ENCODE measurements around the gene SVIL. TPM values are rescaled to one million over a fixed set of nuclear protein-coding genes. Genes with fewer than 3 reads are reported as not detected.
"Not testable (repeated sequence)": the region's sequence is repeated elsewhere in the genome, so short reads cannot be mapped to it uniquely, and the experiment has no call there.

The SVIL gene
- total and polyA plus RNA-seq, 4 donors, result 68.4 to 374 (median 211) TPM

GRCh38 chr10:29620112-29620690 is 14.6 kb downstream of the SVIL start:
- H3K4me3 ChIP-seq (ENCODE audit: low read length in 2 of 2), result no peak overlapping the region
- no peak overlapping the region for H3K27ac ChIP-seq (ENCODE audit: low read depth in 1 of 2, low read length in 2 of 2)
- WGBS, 2 donors, result 20 to 26% methylated on average over 5 of the region's 5 CpGs
- H3K27me3 ChIP-seq (ENCODE audit: control insufficient read depth in 1 of 2, insufficient read depth in 2 of 2, low read length in 1 of 2), result no peaks in the 10 kb centered on the region
- peaks cover 10 to 12% of the 10 kb centered on the region in 2 donors for H3K4me1 ChIP-seq (ENCODE audit: control insufficient read depth in 1 of 2, insufficient read depth in 2 of 2, low read length in 2 of 2)
- intact Hi-C loops (cut with DNase I), result no loop called here
- no peaks in the 10 kb centered on the region for H3K9me3 ChIP-seq (ENCODE audit: control insufficient read depth, low read length)
- H3K36me3 ChIP-seq (ENCODE audit: control insufficient read depth in 1 of 2, insufficient read depth in 2 of 2, low read length in 1 of 2), result no peaks in the 10 kb centered on the region
- DNase-seq, result no peak
- ATAC-seq (ENCODE audit: low FRiP score), result no peak

GRCh38 chr10:29619241-29619669 is 15.5 kb downstream of the SVIL start:
- WGBS, 2 donors, result 27 to 35% methylated on average over 5 of the region's 5 CpGs
- ATAC-seq (ENCODE audit: low FRiP score) (no peak), DNase-seq (no peak)
- Histone ChIP-seq H3K27ac (ENCODE audit: low read depth in 1 of 2, low read length in 2 of 2) (peak overlapping the region in 1 of 2 donors; percentile 17), H3K27me3 (ENCODE audit: control insufficient read depth in 1 of 2, insufficient read depth in 2 of 2, low read length in 1 of 2) (no peaks in the 10 kb centered on the region), H3K4me3 (ENCODE audit: low read length in 2 of 2) (no peak overlapping the region), H3K9me3 (ENCODE audit: control insufficient read depth, low read length) (no peaks in the 10 kb centered on the region), H3K36me3 (ENCODE audit: control insufficient read depth in 1 of 2, insufficient read depth in 2 of 2, low read length in 1 of 2) (no peaks in the 10 kb centered on the region), H3K4me1 (ENCODE audit: control insufficient read depth in 1 of 2, insufficient read depth in 2 of 2, low read length in 2 of 2) (peaks cover 10 to 12% of the 10 kb centered on the region in 2 donors)
- intact Hi-C loops (cut with DNase I), result no loop called here

GRCh38 chr10:29618341-29619171 is 16.2 kb downstream of the SVIL start:
- 57 to 66% methylated on average over 14 of the region's 14 CpGs for WGBS, 2 donors
- Histone ChIP-seq H3K27me3 (ENCODE audit: control insufficient read depth in 1 of 2, insufficient read depth in 2 of 2, low read length in 1 of 2) (no peaks in the 10 kb centered on the region), H3K27ac (ENCODE audit: low read depth in 1 of 2, low read length in 2 of 2) (peak overlapping the region in 1 of 2 donors; percentile 92), H3K9me3 (ENCODE audit: control insufficient read depth, low read length) (no peaks in the 10 kb centered on the region), H3K4me1 (ENCODE audit: control insufficient read depth in 1 of 2, insufficient read depth in 2 of 2, low read length in 2 of 2) (peaks cover 10 to 12% of the 10 kb centered on the region in 2 donors), H3K36me3 (ENCODE audit: control insufficient read depth in 1 of 2, insufficient read depth in 2 of 2, low read length in 1 of 2) (no peaks in the 10 kb centered on the region), H3K4me3 (ENCODE audit: low read length in 2 of 2) (no peak overlapping the region)
- ATAC-seq (ENCODE audit: low FRiP score) (no peak), DNase-seq (no peak)
- intact Hi-C loops (cut with DNase I), result no loop called here

GRCh38 chr10:29617880-29618340 is 16.9 kb downstream of the SVIL start:
- intact Hi-C loops (cut with DNase I), result no loop called here

GRCh38 chr10:29616542-29616941 is 18.2 kb downstream of the SVIL start:
- ATAC-seq (ENCODE audit: low FRiP score) (no peak), DNase-seq (no peak)
- 91 to 99% methylated on average over 6 of the region's 6 CpGs for WGBS, 2 donors
- Histone ChIP-seq H3K9me3 (ENCODE audit: control insufficient read depth, low read length) (no peaks in the 10 kb centered on the region), H3K4me1 (ENCODE audit: control insufficient read depth in 1 of 2, insufficient read depth in 2 of 2, low read length in 2 of 2) (peaks cover 10% of the 10 kb centered on the region in 2 donors), H3K4me3 (ENCODE audit: low read length in 2 of 2) (no peak overlapping the region), H3K27me3 (ENCODE audit: control insufficient read depth in 1 of 2, insufficient read depth in 2 of 2, low read length in 1 of 2) (no peaks in the 10 kb centered on the region), H3K36me3 (ENCODE audit: control insufficient read depth in 1 of 2, insufficient read depth in 2 of 2, low read length in 1 of 2) (no peaks in the 10 kb centered on the region), H3K27ac (ENCODE audit: low read depth in 1 of 2, low read length in 2 of 2) (peak overlapping the region in 1 of 2 donors; percentile 25)
- intact Hi-C loops (cut with DNase I), result no loop called here

More at GRCh38 chr10:29617880-29618340, 16.9 kb downstream of the SVIL start:
- Histone ChIP-seq H3K36me3 (ENCODE audit: control insufficient read depth in 1 of 2, insufficient read depth in 2 of 2, low read length in 1 of 2) (no peaks in the 10 kb centered on the region), H3K27me3 (ENCODE audit: control insufficient read depth in 1 of 2, insufficient read depth in 2 of 2, low read length in 1 of 2) (no peaks in the 10 kb centered on the region), H3K4me1 (ENCODE audit: control insufficient read depth in 1 of 2, insufficient read depth in 2 of 2, low read length in 2 of 2) (peaks cover 10 to 12% of the 10 kb centered on the region in 2 donors), H3K27ac (ENCODE audit: low read depth in 1 of 2, low read length in 2 of 2) (peak overlapping the region in 1 of 2 donors; percentile 71), H3K4me3 (ENCODE audit: low read length in 2 of 2) (no peak overlapping the region), H3K9me3 (ENCODE audit: control insufficient read depth, low read length) (no peaks in the 10 kb centered on the region)
- DNase-seq, result no peak
- ATAC-seq (ENCODE audit: low FRiP score), result peak; percentile 47
- 10 to 13% methylated on average over 8 of the region's 8 CpGs for WGBS, 2 donors

- Histone ChIP-seq H3K27ac (ENCODE audit: low read depth in 1 of 2, low read length in 2 of 2) (no peak overlapping the region), H3K4me1 (ENCODE audit: control insufficient read depth in 1 of 2, insufficient read depth in 2 of 2, low read length in 2 of 2) (peaks cover 7 to 15% of the 10 kb centered on the region in 2 donors), H3K27me3 (ENCODE audit: control insufficient read depth in 1 of 2, insufficient read depth in 2 of 2, low read length in 1 of 2) (no peaks in the 10 kb centered on the region), H3K9me3 (ENCODE audit: control insufficient read depth, low read length) (no peaks in the 10 kb centered on the region), H3K4me3 (ENCODE audit: low read length in 2 of 2) (no peak overlapping the region), H3K36me3 (ENCODE audit: control insufficient read depth in 1 of 2, insufficient read depth in 2 of 2, low read length in 1 of 2) (no peaks in the 10 kb centered on the region)
- intact Hi-C loops (cut with DNase I), result no loop called here
- ATAC-seq (ENCODE audit: low FRiP score), result no peak
- DNase-seq, result no peak
- WGBS, 2 donors, result 69 to 78% methylated on average over 2 of the region's 2 CpGs
Measured at GRCh38 chr10:29615195-29615594, 19.6 kb downstream of the SVIL start.

GRCh38 chr10:29614289-29614688 is 20.5 kb downstream of the SVIL start:
- intact Hi-C loops (cut with DNase I); H3K9me3 ChIP-seq (ENCODE audit: control insufficient read depth, low read length); H3K4me3 ChIP-seq (ENCODE audit: low read length in 2 of 2); ATAC-seq (ENCODE audit: low FRiP score); DNase-seq; H3K36me3 ChIP-seq (ENCODE audit: control insufficient read depth in 1 of 2, insufficient read depth in 2 of 2, low read length in 1 of 2); H3K27ac ChIP-seq (ENCODE audit: low read depth in 1 of 2, low read length in 2 of 2); H3K27me3 ChIP-seq (ENCODE audit: control insufficient read depth in 1 of 2, insufficient read depth in 2 of 2, low read length in 1 of 2): not testable (repeated sequence)
- peaks cover 6 to 13% of the 10 kb centered on the region in 2 donors for H3K4me1 ChIP-seq (ENCODE audit: control insufficient read depth in 1 of 2, insufficient read depth in 2 of 2, low read length in 2 of 2)
- WGBS, 2 donors, result 88 to 100% methylated on average over 1 of the region's 1 CpG

GRCh38 chr10:29613791-29614190 is 21.0 kb downstream of the SVIL start:
- H3K36me3 ChIP-seq (ENCODE audit: control insufficient read depth in 1 of 2, insufficient read depth in 2 of 2, low read length in 1 of 2), result no peaks in the 10 kb centered on the region
- no peak for DNase-seq
- H3K9me3 ChIP-seq (ENCODE audit: control insufficient read depth, low read length), result no peaks in the 10 kb centered on the region
- ATAC-seq (ENCODE audit: low FRiP score), result no peak
- intact Hi-C loops (cut with DNase I), result no loop called here
- no peaks in the 10 kb centered on the region for H3K27me3 ChIP-seq (ENCODE audit: control insufficient read depth in 1 of 2, insufficient read depth in 2 of 2, low read length in 1 of 2)
- H3K4me1 ChIP-seq (ENCODE audit: control insufficient read depth in 1 of 2, insufficient read depth in 2 of 2, low read length in 2 of 2), result peaks cover 4 to 8% of the 10 kb centered on the region in 2 donors
- H3K4me3 ChIP-seq (ENCODE audit: low read length in 2 of 2), result no peak overlapping the region
- WGBS, 2 donors, result 72 to 77% methylated on average over 4 of the region's 4 CpGs
- H3K27ac ChIP-seq (ENCODE audit: low read depth in 1 of 2, low read length in 2 of 2), result no peak overlapping the region
